Measurements from ENCODE around the gene ENC1.
"Not testable (repeated sequence)": the region's sequence is repeated elsewhere in the genome, so short reads cannot be mapped to it uniquely, and the experiment has no call there.

The ENC1 gene, protein sequence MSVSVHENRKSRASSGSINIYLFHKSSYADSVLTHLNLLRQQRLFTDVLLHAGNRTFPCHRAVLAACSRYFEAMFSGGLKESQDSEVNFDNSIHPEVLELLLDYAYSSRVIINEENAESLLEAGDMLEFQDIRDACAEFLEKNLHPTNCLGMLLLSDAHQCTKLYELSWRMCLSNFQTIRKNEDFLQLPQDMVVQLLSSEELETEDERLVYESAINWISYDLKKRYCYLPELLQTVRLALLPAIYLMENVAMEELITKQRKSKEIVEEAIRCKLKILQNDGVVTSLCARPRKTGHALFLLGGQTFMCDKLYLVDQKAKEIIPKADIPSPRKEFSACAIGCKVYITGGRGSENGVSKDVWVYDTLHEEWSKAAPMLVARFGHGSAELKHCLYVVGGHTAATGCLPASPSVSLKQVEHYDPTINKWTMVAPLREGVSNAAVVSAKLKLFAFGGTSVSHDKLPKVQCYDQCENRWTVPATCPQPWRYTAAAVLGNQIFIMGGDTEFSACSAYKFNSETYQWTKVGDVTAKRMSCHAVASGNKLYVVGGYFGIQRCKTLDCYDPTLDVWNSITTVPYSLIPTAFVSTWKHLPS

GRCh38 chr5:74640450-74640953 is at the start of gene ENC1:
Gene ENC1 (minus strand): TSS chr5:74640728. CDS start chr5:74636485, 4,243 bp downstream.
- intact Hi-C loops (cut with DNase I) = loop anchor here (2.0 to 10.0 kb wide), 4 partner anchors 246 to 846 kb away; no protein-coding TSS in a partner anchor

DNA sequence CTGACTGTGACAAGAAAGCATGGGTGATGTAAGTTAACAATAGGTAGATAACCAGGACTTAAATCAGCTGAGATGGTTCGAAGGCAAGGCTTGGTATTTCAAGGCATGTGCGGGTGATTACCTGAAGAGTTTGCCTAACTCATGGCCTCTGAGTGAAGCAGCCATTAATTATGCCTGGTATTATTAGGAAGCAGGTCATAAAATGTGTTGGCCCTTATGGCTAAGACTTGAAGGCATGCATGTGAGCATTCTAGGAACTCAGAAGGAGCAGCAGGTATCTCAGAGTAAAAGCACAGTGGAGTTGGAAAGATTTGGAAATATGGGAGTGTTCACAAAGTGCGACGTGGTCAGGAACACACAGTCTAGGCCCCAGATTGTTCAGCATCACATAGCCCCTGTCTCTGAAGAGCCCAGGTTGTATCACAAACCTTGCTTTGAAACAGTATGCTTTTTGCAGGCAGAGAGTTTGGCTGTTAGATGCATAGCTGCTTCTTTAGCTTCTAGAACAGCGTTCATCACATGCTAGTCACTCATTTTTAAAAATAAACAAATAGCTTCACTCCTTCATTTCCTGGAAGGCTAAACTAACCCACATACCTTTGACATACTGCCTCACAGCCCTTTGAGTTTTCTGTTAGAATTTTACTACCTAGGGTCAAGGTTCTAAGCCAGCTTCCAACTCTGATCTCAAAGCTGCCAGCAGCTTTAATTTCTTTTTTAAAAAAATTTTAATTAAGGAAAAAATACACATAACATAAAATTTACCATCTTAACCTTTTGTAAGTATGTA is 46.6 kb upstream of the ENC1 start:
- DNase-seq = no peak

More at GRCh38 chr5:74640450-74640953, at the start of gene ENC1:
- peak; percentile 67 to 97 (median 83) for DNase-seq

GRCh38 chr5:74685979-74686631 is 45.6 kb upstream of the ENC1 start:
- DNase-seq = no peak
- intact Hi-C loops (cut with DNase I) = loop anchor here (5.0 kb wide), 1 partner anchor 81 kb away; the partner anchor contains the start of genes GFM2 and NSA2

More for the DNA sequence above, 46.6 kb upstream of the ENC1 start:
- intact Hi-C loops (cut with DNase I) = loop anchor here (5.0 kb wide), 1 partner anchor 80 kb away; the partner anchor contains the start of genes GFM2 and NSA2

- intact Hi-C loops (cut with DNase I) = loop anchor here (5.0 kb wide), 1 partner anchor 82 kb away; the partner anchor contains the start of genes GFM2 and NSA2
Measured at GRCh38 chr5:74684900-74685851, 44.6 kb upstream of the ENC1 start, which contains the start of gene HEXB. Gene HEXB (plus strand): TSS chr5:74685233. CDS start chr5:74685261, 28 bp downstream.

GRCh38 chr5:74679966-74680365 is 39.4 kb upstream of the ENC1 start:
- intact Hi-C loops (cut with DNase I) = loop anchor here (1.0 kb wide), 1 partner anchor 9 kb away; no protein-coding TSS in a partner anchor
- no peak for DNase-seq

More at GRCh38 chr5:74684900-74685851, 44.6 kb upstream of the ENC1 start, which contains the start of gene HEXB:
- DNase-seq = peak; percentile 74 to 98 (median 86)

DNA sequence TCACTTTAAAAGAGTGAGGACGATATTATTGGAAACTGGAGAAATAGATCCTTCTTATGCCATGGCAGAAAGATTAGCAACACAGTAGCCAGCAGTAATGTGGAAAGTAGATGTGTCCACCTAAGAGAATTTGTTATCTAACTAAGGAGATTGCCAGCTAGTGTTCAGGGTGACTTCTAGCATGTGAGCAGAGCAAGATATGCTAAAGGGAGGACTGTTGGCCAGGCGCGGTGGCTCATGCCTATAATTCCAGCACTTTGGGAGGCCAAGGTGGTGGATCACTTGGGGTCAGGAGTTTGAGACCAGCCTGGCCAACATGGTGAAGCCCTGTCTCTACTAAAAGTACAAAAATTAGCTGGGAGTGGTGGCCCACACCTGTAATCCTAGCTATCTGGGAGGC is 38.8 kb upstream of the ENC1 start:
- intact Hi-C loops (cut with DNase I) = loop anchor here (1.0 kb wide), 1 partner anchor 10 kb away; no protein-coding TSS in a partner anchor
- not testable (repeated sequence) for DNase-seq

GRCh38 chr5:74678123-74678522 is 37.6 kb upstream of the ENC1 start:
- intact Hi-C loops (cut with DNase I); DNase-seq: not testable (repeated sequence)

DNA sequence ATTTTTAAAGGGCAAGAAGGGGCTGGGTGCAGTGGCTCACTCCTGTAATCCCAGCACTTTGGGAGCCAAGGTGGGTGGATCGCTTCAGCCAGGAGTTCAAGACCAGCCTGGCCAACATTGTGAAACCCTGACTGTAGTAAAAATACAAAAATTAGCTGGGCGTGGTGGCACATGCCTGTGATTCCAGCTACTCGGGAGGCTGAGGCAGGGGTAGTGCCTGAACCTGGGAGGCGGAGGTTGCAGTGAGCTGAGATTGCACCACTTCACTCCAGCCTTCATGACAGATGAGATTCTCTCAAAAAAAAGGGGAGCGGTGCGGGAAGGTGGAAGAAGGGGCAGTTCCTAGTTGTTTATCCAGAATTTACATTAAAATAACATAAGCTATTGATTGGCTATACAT is 35.9 kb upstream of the ENC1 start:
- intact Hi-C loops (cut with DNase I); DNase-seq: not testable (repeated sequence)

DNA sequence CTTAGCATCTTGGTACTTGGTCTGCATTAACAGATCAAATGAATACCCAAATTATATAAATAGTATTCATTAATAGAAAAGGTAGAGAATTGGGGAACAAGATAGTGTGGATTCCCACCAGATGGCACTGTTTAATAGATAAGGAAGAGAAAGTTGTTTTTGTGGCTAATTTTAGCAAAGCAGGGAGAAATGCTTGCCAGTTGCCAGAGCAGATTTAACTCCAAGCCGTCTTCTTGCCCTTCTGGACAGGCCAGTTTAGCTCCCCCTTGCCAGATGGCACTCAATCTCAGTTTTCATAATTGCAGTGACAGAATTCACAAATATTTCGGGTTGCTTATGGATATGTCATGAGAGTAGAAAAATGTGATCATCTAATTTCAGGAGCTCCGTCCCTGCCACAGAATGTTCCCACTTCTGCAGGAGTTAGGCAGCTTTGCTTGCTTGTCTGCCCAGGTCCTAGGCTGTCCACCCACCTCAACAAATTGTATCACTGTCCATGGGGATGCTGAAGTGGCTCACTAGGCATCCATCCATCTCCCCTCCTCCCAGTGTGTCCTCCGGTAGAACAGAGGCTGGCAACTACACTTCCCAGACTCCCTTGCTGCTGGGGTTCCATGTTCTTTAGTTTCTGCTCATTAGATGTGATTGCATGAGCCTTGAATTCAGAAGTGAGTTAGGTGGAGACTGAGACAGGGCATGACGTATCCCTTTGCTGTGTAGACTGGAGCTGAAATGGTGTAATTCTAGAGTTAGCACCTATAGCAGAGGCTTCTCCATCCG is 32.7 kb upstream of the ENC1 start:
- peak in 7 of 10 donors; percentile 19 to 91 (median 52) for DNase-seq
- intact Hi-C loops (cut with DNase I) = loop anchor here (1.0 kb wide), 1 partner anchor 246 kb away; no protein-coding TSS in a partner anchor

DNA sequence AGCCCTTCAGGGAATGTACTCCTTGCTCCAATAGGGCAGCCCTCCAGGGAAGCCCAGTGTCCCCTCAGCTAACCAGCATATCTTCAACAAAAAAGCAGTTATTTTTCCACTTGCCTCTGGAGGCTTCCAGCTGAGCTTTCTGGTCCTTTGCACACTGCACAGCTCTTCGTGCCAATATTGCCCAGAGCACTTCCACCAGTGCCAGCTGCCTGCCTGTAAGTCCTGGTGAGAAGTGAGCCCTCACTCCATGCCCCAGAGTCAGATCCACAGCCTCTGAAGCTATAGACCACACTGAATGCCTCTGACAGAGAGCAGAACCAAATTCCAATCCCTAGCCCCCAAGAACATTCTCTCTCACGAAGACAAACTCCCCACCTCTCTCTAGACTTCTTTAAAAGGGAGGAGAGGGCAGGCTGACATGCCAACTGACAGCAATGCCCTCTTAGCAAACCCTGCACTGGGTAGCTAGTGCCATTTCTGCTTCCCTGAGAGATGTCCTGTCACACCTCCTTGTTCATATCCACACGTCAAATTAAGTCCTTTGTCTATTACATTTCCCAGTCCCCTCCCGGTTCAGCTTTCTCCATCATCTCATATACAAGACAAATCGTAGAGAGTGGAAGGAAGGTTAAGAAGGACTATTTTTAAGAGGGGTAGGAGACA is 31.8 kb upstream of the ENC1 start:
- DNase-seq = no peak
- intact Hi-C loops (cut with DNase I) = no loop called here

- DNase-seq = no peak
- intact Hi-C loops (cut with DNase I) = no loop called here
Measured at GRCh38 chr5:74670396-74671038, 30.0 kb upstream of the ENC1 start.

- intact Hi-C loops (cut with DNase I) = no loop called here
Measured at GRCh38 chr5:74669821-74670220, 29.3 kb upstream of the ENC1 start.

GRCh38 chr5:74667396-74667795 is 26.9 kb upstream of the ENC1 start:
- DNase-seq = no peak
- intact Hi-C loops (cut with DNase I) = no loop called here

More at GRCh38 chr5:74669821-74670220, 29.3 kb upstream of the ENC1 start:
- DNase-seq = no peak

- intact Hi-C loops (cut with DNase I) = no loop called here
- no peak for DNase-seq
Measured at GRCh38 chr5:74665816-74666215, 25.3 kb upstream of the ENC1 start.

DNA sequence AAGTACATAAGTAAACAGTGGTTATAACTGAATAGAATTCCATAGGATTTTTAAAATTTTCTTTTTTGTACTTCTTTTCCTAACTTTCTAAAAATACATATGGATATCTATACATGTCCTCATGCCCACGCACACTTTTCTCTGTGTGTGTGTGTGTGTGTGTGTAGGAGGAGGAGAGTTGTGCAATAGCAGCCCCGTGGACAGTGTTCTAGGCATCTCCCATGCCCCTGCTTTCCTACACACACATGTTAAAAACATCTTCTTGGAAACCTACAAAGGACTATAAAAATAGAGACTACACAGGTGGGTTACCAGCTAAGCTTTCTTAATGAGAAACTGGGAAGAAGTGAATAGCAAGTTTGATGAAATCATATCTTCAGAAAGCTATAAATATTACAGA is 24.7 kb upstream of the ENC1 start:
- intact Hi-C loops (cut with DNase I) = no loop called here
- DNase-seq = peak in 4 of 10 donors; percentile 32 to 83 (median 66)

GRCh38 chr5:74664551-74664950 is 24.0 kb upstream of the ENC1 start:
- intact Hi-C loops (cut with DNase I) = no loop called here

More at GRCh38 chr5:74664551-74664950, 24.0 kb upstream of the ENC1 start:
- no peak for DNase-seq
